ENCODE data around the gene NEAT1.

The NEAT1 gene

DNA sequence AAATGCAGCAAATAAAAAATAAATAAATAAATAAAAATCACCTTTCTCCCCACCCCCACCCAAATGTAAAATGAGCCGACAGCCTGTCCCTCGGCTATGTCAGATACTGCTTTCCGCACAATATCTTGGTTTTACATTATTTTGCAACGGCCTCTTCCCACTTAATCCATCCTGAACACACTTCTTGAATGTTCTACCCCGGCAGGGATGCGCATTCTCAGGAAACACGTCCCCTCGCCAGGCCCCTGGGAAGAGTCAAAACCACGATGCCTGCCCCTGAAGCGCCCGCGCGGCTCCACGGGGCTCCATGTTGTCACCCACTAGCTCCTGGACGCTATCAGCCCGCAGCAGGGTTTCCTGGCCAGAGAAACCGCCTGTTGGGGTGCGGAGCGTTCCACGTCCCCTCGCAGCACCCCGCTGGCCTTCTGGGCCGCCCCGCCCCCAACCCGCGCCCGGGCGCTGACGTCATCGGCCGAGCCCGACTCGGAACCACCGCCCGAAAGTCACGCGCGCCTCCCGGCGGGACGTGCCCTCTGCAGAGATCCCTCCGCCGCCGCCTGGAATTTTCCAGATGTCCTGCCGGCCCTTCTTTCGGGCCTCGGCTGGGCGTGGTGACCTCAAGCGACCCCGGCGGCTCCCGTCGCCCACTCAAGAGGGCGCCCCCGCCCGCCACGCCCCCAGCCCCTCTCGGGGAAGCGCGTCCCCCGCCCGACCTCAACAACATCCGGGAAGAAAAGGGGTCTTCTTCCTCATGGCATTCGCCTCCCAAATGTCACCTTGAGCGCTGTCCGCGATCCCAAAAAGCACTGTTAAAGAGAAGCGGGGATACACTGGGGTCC lies 585 bp upstream of the NEAT1 start:
- peak; percentile 92 for DNase-seq (ENCODE audit: low read depth, low spot score)

DNA sequence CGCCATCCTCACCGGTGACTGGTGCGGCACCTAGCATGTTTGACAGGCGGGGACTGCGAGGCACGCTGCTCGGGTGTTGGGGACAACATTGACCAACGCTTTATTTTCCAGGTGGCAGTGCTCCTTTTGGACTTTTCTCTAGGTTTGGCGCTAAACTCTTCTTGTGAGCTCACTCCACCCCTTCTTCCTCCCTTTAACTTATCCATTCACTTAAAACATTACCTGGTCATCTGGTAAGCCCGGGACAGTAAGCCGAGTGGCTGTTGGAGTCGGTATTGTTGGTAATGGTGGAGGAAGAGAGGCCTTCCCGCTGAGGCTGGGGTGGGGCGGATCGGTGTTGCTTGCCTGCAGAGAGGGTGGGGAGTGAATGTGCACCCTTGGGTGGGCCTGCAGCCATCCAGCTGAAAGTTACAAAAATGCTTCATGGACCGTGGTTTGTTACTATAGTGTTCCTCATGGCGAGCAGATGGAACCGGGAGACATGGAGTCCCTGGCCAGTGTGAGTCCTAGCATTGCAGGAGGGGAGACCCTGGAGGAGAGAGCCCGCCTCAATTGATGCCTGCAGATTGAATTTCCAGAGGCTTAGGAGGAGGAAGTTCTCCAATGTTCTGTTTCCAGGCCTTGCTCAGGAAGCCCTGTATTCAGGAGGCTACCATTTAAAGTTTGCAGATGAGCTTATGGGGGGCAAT lies 1.1 kb downstream of the NEAT1 start:
- no peak for DNase-seq (ENCODE audit: low read depth, low spot score)

DNA sequence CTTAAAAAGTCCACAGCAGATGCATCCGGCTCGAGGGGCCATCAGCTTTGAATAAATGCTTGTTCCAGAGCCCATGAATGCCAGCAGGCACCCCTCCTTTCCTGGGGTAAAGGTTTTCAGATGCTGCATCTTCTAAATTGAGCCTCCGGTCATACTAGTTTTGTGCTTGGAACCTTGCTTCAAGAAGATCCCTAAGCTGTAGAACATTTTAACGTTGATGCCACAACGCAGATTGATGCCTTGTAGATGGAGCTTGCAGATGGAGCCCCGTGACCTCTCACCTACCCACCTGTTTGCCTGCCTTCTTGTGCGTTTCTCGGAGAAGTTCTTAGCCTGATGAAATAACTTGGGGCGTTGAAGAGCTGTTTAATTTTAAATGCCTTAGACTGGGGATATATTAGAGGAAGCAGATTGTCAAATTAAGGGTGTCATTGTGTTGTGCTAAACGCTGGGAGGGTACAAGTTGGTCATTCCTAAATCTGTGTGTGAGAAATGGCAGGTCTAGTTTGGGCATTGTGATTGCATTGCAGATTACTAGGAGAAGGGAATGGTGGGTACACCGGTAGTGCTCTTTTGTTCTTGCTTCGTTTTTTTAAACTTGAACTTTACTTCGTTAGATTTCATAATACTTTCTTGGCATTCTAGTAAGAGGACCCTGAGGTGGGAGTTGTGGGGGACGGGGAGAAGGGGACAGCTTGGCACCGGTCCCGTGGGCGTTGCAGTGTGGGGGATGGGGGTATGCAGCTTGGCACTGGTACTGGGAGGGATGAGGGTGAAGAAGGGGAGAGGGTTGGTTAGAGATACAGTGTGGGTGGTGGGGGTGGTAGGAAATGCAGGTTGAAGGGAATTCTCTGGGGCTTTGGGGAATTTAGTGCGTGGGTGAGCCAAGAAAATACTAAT lies 1.9 kb downstream of the NEAT1 start:
- no peak for DNase-seq (ENCODE audit: low read depth, low spot score)

DNA sequence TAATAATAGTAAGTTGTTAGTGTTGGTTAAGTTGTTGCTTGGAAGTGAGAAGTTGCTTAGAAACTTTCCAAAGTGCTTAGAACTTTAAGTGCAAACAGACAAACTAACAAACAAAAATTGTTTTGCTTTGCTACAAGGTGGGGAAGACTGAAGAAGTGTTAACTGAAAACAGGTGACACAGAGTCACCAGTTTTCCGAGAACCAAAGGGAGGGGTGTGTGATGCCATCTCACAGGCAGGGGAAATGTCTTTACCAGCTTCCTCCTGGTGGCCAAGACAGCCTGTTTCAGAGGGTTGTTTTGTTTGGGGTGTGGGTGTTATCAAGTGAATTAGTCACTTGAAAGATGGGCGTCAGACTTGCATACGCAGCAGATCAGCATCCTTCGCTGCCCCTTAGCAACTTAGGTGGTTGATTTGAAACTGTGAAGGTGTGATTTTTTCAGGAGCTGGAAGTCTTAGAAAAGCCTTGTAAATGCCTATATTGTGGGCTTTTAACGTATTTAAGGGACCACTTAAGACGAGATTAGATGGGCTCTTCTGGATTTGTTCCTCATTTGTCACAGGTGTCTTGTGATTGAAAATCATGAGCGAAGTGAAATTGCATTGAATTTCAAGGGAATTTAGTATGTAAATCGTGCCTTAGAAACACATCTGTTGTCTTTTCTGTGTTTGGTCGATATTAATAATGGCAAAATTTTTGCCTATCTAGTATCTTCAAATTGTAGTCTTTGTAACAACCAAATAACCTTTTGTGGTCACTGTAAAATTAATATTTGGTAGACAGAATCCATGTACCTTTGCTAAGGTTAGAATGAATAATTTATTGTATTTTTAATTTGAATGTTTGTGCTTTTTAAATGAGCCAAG lies 2.7 kb downstream of the NEAT1 start:
- DNase-seq (ENCODE audit: low read depth, low spot score): no peak

DNA sequence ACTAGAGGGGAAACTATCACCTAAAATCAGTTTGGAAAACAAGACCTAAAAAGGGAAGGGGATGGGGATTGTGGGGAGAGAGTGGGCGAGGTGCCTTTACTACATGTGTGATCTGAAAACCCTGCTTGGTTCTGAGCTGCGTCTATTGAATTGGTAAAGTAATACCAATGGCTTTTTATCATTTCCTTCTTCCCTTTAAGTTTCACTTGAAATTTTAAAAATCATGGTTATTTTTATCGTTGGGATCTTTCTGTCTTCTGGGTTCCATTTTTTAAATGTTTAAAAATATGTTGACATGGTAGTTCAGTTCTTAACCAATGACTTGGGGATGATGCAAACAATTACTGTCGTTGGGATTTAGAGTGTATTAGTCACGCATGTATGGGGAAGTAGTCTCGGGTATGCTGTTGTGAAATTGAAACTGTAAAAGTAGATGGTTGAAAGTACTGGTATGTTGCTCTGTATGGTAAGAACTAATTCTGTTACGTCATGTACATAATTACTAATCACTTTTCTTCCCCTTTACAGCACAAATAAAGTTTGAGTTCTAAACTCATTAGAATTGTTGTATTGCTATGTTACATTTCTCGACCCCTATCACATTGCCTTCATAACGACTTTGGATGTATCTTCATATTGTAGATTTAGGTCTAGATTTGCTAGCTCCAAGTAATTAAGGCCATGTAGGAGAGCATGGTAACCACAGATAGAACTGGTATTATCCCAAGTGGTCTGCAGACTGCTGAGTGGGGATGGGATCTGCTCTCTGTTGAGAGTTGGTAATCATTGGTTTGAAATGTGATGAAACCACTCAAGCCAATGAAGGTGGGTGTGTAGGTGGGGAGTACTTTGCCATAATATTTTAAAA lies 3.6 kb downstream of the NEAT1 start:
- no peak for DNase-seq (ENCODE audit: low read depth, low spot score)

DNA sequence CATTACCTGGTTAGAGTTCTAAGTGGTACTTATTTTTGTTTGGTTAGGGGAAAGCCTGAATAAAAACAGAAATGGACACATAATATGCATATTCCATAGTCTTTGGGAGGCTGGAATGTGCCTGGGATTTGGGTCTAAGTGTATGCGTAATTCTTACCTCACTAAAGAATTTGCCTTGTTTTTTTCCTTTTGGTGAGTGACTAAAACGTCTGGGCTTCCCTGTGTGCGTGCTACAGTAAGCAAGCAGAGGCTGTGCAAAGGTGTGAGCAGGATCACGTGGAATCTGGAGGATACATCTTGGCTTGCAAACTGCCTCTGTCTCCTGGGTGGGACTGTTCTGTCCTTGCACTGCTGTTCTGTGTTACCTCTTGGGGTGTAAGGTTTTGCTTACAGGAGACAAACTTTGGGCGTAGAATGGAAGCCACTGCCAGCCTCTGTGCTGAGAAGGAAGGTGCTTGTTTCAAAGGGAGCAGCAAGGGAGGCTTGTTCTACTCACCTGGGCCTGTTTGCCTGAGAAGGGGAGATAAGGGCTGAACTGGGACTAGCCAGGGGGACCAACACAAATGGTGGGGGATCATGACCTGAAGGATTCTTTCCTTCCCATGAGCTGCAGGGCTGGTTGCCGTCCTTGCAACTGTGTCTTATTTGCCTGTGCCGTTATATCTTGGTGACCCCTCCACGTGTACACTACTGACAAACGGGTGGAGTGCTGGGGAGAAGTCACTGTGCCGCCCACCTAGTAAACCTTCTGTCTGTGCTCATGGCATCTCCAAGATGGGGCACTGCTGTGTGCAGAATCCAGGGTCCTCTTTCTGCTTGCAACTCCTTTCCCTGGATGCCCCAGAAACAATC lies 4.5 kb downstream of the NEAT1 start:
- no peak for DNase-seq (ENCODE audit: low read depth, low spot score)

DNA sequence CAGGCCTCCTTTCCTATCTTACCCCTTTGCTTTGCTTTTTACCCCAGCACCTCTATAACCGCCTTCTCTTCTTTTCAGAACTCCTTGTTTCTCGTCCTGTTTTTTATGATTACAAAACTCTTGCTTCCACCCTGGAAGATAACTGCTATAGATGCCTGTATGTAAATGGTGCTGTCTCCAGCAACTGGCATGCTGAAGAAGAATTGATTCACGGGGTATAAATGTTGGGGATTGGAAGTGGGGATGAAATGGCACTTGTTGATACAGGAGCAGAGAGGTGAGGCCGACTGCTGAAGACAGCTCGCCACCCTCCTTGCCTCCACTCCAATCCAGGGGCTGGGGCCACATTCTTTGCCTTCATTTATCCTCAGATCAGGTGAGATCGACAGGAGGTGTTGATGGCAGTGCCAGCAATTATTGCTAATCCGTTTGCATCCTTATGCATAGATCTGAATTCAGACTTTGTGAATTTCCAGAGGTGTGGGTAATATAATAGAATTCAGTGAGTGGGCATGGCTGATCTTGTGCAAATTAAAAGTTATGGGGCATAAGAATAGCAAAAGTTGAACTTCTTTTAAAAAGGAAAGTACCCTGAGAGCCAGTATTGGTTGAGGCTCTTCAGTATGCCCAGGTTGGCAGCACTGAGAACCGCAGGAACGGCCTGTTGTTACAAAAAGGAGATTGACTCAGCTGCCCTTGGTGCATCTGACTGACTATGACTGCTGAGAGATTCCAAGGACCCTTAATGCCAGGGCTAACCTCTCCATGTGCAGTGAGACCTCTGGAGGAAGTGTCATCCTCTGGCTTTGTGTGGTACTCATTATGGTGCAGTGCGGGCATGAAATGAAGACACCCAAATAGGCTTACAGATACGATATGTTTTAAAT lies 5.3 kb downstream of the NEAT1 start:
- no peak for DNase-seq (ENCODE audit: low read depth, low spot score)

DNA sequence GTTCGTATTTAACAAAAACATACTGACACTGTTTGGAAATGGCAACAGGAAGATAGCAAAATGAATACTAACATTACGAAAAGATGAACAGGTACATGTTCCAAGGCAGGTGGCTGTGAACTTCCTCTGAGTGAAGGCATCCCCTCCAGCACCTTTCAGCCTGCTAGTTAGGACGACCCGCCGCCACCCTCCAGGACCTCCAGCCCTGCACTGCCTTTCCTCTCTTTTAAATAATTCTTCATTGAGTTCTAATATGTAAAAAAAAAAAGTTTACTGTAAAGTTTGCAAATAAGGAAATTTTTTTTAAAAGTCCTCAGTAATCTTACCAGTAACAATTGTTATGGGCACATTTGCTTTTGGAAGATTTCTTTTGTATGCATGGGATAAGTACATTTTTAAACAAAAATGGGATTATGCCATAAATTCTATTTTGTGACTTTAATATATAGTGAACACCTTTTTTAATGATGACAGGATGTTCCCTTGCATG lies 6.0 kb downstream of the NEAT1 start:
- no peak for DNase-seq (ENCODE audit: low read depth, low spot score)

DNA sequence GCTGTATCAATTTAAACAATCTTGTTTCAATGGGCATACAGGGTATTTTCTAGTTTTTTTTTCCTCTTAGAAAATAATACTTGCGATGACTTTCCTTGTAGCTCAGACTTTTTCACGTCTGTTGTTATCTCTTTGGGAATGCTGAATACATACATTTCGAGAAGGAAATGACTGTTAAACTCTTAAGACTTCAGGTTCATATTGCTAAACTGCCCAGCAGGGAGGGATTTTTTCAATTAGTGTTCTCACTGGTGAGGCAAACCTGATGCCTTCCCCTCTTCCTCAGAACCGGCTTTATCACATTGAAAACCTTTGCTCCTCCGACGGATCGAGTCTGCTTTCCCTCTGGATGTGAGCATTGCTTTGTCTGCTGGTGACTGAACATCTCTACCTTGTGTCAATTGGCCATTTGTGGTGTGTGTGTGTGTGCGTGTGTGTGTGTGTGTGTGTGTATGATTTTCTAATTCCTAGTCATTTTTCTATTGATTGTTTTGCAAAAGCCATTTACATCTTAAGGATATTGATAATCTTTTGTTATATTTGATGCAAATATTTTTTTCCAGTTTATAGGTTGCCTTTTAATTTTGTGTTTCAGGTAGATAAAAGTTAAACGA lies 6.6 kb downstream of the NEAT1 start:
- no peak for DNase-seq (ENCODE audit: low read depth, low spot score)

DNA sequence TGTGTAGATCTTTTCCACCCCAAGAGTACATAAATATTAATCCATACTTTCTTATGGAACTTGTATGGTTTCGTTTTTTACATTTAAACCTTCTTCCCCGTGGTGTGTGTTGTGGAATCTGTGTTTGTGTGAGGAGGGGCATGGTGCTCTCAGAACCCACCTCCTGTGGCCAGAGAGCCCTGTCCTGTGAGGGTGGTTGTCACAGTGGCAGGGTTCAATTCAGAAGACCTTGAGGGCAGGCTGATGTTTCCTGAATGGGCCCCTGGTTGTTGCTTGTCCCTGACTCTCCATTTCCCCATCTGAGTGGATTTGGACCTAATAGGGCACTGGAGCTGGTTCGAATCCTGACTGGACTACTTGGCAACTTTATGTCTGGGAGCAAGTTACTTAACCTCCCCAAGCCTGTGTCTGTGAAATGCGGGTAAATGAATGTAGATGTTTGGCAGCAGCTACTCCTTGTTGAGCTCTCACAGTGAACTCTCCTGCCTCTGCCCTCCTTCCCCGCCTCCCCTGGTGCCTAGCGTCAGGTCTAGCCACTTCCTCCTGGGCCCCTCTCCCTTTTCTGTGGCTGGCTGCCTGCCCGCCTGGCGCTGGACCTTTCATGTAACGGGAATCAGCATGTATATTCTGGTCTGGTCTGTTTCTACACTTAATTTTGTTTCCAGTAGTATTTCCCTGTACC lies 7.3 kb downstream of the NEAT1 start:
- DNase-seq (ENCODE audit: low read depth, low spot score): no peak

DNA sequence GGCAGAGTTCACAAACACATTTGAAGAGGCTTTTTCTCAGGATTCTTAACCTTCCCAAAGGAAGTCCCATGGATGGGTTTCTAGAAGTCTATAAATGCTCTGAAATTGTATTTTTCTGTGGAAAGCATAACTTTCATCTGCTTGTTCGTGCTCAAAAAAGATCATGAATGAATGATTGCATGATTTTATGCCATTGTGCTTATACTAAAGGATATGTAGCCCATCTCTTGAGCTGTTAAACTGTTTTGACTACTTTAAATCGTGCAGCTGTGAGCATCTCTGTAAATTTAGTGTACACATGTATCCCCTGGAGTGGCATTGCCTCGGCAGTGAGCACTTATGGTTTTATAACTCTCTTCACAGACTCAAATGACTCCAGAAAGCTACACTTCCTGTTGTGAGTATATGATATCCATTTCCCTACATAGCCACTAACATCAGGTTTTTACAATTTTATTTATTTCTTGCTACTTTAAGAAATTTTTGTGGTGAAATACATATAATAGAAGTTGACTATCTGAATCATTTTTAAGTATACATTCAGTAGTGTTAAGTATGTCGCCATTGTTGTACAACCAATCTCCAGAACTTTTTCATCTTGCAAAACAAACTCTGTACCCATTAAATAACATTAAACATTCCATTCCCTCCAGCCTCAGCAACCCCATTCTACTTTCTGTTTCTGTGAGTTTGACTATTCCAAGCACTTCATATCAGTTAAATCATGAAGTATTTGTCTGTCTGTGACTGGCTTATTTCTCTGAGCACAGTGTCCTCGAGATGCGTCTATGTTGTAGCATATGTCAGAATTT lies 8.0 kb downstream of the NEAT1 start:
- no peak for DNase-seq (ENCODE audit: low read depth, low spot score)

DNA sequence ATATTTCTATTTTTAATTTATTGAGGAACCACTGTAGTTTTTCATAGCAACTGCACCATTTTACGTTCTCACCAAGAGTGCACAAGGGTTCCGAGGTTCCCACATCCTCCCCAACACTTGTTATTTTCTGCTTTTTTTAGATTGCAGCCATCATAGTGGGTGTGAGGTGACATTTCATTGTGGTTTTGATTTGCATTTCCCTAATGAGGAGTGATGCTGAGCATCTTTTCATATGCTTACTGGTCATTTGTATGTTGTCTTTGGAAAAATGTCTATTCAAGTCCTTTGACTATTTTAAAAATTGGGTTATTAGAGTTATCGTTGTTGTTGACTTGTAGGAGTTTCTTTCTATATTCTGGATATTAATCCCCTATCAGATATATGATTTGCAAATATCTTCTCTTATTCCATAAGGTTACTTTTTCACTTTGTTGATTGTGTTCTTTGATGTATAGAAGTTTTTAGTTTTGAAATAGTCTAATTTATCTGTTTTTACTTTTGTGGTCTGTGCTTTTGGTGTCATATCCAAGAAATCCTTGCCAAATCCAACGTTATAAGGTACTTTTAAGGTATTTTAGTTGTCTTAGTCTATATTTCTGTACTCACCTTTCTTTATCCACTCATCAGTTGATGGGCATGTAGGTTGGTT lies 9.0 kb downstream of the NEAT1 start:
- no peak for DNase-seq (ENCODE audit: low read depth, low spot score)

DNA sequence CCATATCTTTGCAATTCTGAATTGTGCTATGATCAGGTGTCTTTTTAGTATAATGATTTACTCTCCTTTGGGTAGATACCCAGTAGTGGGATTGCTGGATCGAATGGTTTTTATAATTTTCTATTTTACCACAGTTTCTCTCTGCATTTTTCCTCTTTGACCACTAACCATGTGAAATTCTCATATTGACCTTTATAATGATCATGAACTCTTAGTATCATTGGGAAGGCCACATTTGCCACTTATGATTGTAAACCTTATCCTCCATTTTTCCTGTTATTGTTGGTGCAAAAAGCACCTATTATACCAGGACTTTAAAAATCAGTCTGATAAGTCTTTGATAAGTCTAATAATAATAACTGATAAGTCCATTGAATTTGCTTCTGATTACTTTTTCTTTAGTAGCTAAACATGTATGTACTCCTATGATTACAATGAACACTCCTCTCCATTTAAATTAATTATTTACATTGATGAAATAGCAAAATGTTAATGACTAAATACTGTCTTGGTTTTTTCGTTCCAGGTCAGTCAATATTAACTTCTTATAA lies 9.6 kb downstream of the NEAT1 start:
- DNase-seq (ENCODE audit: low read depth, low spot score): no peak

DNA sequence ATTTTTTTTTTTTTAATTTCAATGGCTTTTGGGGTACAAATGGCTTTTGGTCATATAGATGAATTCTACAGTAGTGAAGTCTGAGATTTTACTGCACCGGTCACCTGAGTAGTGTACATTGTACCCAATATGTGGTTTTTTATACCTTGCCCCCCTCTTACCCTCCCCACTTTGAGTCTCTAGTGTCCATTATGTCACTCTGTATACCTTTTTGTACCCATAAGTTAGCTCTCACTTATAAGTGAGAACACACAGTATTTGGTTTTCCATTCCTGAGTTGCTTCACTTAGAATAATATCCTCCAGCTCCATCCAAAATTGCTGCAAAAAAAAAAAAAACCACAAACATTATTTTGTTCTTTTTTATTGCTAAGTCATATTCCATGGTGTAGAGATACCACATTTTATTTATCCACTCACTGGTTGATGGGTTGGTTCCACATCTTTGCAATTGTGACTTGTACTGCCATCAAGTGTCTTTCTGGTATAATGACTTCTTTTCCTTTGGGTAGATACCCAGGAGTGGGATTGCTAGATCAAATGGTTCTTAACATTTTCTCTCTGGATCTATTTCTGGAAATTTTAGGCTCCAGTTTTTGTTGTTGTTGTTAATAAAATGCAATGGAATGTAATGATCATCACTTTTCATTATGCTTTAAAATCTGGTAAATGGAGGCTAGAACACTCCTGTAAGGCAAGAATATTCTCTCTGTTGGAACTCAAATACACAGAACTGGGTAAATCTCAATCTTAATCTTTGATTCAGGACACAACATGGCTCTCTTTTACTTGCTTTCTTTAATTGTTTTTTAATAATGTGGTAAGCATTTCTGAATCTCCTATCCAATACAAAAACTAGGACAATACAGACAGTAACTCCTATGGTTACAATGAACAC lies 10.3 kb downstream of the NEAT1 start:
- DNase-seq (ENCODE audit: low read depth, low spot score): no peak

Measured in brain pericyte (primary cell).